Calu3 (cell line): Measurements from ENCODE around the gene MYPN. TPM values are rescaled to one million over a fixed set of nuclear protein-coding genes. Genes with fewer than 3 reads are reported as not detected.

Experiments used
- BruUV-seq: library from RNA; stranded (reverse); fragments of 400-500 nt; replicated peaks from 2 replicates; lab custom pipeline; 2021; lab: Mats Ljungman, UMichigan
- CTCF ChIA-PET: fragments of 300-600 bp; sonication (Branson Sonifier 250); formaldehyde crosslinking; loops from one replicate; lab custom pipeline; 2022; ENCODE audit warnings: antibody characterized with exemption; lab: Charles Lee
- DNase-seq: peaks from one replicate; pipeline ENCODE4 v3.0.0; 2022
- H3K27ac Mint-ChIP-seq: one replicate; pipeline ENCODE4 v1.8.0; 2022; ENCODE audit warnings: mixed read lengths; ENCODE audit not compliant: unreplicated experiment
- H3K27me3 Mint-ChIP-seq: one replicate; pipeline ENCODE4 v1.8.0; 2022; ENCODE audit warnings: mixed read lengths; ENCODE audit not compliant: unreplicated experiment
- H3K36me3 Mint-ChIP-seq: one replicate; pipeline ENCODE4 v1.8.0; 2022; ENCODE audit warnings: mild to moderate bottlenecking, moderate library complexity, mixed read lengths; ENCODE audit not compliant: insufficient read depth, unreplicated experiment
- H3K4me1 Mint-ChIP-seq: one replicate; pipeline ENCODE4 v1.8.0; 2022; ENCODE audit warnings: mild to moderate bottlenecking, low read depth, mixed read lengths; ENCODE audit not compliant: unreplicated experiment
- H3K4me3 Mint-ChIP-seq: one replicate; pipeline ENCODE4 v1.8.0; 2022; ENCODE audit warnings: mild to moderate bottlenecking, low read depth, moderate library complexity, mixed read lengths; ENCODE audit not compliant: unreplicated experiment
- H3K9me3 Mint-ChIP-seq: one replicate; pipeline ENCODE4 v1.8.0; 2022; ENCODE audit warnings: low read depth, mixed read lengths; ENCODE audit not compliant: unreplicated experiment
- intact Hi-C: fragments of 100-400 bp; cut with micrococcal nuclease; formaldehyde crosslinking; loops from one replicate; pipeline ENCODE4 v1.10.0; 2022; ENCODE audit not compliant: unreplicated experiment
- total RNA-seq: library from RNA; stranded (reverse); gene quantifications from 2 replicates; pipeline ENCODE4 v1.2.3, GENCODE V29; 2022
- TF ChIP-seq, protein P1 (sequence below): fragments of 200-600 bp; IDR thresholded peaks from one replicate; pipeline ENCODE4 v1.8.0; 2022; ENCODE audit warnings: antibody characterized with exemption; ENCODE audit not compliant: unreplicated experiment

Gene MYPN
- total RNA-seq, 1 experiment from 2014 or later, result 0.38 TPM

DNA sequence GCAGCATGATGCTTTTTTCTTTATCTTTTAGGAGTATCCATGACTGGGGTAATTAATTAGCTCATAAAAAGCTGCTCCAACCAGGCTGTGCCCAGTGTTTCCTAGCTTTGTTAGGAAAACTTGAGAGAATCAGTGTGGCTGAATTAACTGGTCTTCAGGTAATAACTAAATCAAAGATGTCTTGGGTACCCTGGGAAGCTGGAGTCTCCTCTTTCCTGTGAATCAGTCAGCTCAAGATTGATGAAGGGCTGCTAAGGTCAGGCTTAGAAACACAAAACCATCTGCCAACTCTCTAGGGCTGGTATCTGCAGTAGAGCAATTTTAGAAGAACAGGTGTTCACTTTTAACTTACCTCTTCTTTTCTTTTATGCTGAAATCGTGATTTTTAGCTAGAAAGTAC, 144.1 kb downstream of the MYPN start:
- no peak for DNase-seq
- no peaks in the 10 kb centered on the region for H3K9me3 Mint-ChIP-seq
- intact Hi-C loops, result no loop called here
- H3K36me3 Mint-ChIP-seq, result no peaks in the 10 kb centered on the region
- no TSS peak for BruUV-seq
- peaks cover 60% of the 10 kb centered on the region for H3K27me3 Mint-ChIP-seq
- H3K27ac Mint-ChIP-seq, result no peak overlapping the region
- CTCF ChIA-PET, result no interaction called here
- H3K4me1 Mint-ChIP-seq, result no peaks in the 10 kb centered on the region
- TF ChIP-seq, protein P1, sequence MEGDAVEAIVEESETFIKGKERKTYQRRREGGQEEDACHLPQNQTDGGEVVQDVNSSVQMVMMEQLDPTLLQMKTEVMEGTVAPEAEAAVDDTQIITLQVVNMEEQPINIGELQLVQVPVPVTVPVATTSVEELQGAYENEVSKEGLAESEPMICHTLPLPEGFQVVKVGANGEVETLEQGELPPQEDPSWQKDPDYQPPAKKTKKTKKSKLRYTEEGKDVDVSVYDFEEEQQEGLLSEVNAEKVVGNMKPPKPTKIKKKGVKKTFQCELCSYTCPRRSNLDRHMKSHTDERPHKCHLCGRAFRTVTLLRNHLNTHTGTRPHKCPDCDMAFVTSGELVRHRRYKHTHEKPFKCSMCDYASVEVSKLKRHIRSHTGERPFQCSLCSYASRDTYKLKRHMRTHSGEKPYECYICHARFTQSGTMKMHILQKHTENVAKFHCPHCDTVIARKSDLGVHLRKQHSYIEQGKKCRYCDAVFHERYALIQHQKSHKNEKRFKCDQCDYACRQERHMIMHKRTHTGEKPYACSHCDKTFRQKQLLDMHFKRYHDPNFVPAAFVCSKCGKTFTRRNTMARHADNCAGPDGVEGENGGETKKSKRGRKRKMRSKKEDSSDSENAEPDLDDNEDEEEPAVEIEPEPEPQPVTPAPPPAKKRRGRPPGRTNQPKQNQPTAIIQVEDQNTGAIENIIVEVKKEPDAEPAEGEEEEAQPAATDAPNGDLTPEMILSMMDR, result no peak
- no peak overlapping the region for H3K4me3 Mint-ChIP-seq

DNA sequence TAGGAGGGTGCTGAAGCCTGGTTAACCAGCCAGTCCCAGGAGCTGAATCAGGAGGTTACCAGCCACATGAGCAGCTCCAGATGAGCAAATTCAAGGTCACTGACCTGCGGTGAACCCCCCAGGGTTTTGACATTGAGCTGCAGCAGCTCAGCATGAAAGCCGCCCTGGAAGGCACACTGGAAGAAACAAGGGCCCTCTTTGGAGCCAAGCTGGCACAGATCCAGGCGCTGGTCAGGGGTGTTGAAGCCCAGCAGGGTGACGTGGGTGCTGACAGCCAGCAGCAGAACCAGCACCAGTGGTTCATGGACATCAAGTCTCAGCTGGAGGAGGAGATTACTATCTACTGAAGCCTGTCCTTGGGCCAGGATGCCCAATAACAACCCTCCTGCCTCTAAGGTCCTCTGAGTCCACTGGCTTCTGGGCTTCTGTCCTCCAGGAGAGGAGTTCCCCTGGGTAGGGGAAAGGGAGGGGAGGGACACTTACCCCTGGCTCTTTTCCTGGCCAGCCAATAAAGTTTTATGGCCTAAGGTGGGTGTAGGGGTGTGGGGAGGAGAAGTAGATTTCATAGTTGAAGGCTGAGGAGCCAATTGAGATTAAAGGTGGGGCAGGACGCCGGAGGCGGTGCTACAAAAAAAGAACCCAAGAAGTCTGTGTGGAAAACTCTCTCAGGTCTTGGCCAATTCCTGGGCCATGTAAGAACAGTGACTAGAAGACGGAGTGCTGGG, 152.0 kb downstream of the MYPN start:
- no TSS peak for BruUV-seq
- TF ChIP-seq, protein P1, result no peak
- CTCF ChIA-PET, result no interaction called here
- peaks cover 14% of the 10 kb centered on the region for H3K27me3 Mint-ChIP-seq
- peaks cover 3% of the 10 kb centered on the region for H3K9me3 Mint-ChIP-seq
- DNase-seq, result no peak
- H3K4me3 Mint-ChIP-seq, result no peak overlapping the region
- intact Hi-C loops, result no loop called here
- H3K36me3 Mint-ChIP-seq, result no peaks in the 10 kb centered on the region
- no peaks in the 10 kb centered on the region for H3K4me1 Mint-ChIP-seq
- H3K27ac Mint-ChIP-seq, result no peak overlapping the region

Other genes with a start within 250 kb of the MYPN start
- 19.7 and 26.1 TPM in 2 replicates for gene SIRT1, start 224.8 kb upstream of the MYPN start, total RNA-seq
- 88.9 and 95.2 TPM in 2 replicates for gene HERC4, start 34.2 kb upstream of the MYPN start, total RNA-seq
- gene ATOH7, start 122.6 kb downstream of the MYPN start, total RNA-seq, result not detected in 2 replicates
- gene HNRNPH3, start 222.6 kb downstream of the MYPN start, total RNA-seq, result 170 and 184 TPM in 2 replicates
- 8.9 TPM in 2 replicates for gene PBLD, start 223.4 kb downstream of the MYPN start, total RNA-seq